ENCODE measurements around the gene TENM4.

TENM4 gene

DNA sequence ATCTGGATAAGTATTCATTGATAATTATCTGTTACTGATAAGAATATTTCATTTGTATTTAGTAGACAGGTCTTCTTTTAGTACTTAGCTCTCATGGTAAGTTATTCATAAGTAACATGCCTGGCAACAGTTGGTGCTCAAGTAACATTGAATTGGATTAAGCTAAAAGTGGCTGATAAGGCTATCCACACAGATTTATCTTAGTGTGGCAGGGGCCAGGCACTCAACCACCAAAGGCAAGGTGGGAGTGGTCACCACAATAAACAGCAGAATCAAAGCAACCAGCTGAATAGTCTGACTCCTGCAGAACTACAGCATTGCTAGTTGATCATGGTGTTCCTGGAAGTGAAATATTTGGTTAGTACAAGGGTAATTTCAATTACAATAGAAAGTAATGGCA is 833.1 kb downstream of the TENM4 start:
- H3K27ac ChIP-seq (ENCODE audit: low read depth, low read length, severe bottlenecking): no peak overlapping the region
- H3K4me1 ChIP-seq (ENCODE audit: control insufficient read depth, insufficient read depth, low read length, poor library complexity, severe bottlenecking): no peaks in the 10 kb centered on the region
- no peak overlapping the region for H3K4me3 ChIP-seq (ENCODE audit: extremely low read depth, insufficient read depth, low read length, poor library complexity, severe bottlenecking)
- H3K36me3 ChIP-seq (ENCODE audit: control insufficient read depth, insufficient read depth, low read length): no peaks in the 10 kb centered on the region
- no peaks in the 10 kb centered on the region for H3K9me3 ChIP-seq (ENCODE audit: control insufficient read depth, low read length)

DNA sequence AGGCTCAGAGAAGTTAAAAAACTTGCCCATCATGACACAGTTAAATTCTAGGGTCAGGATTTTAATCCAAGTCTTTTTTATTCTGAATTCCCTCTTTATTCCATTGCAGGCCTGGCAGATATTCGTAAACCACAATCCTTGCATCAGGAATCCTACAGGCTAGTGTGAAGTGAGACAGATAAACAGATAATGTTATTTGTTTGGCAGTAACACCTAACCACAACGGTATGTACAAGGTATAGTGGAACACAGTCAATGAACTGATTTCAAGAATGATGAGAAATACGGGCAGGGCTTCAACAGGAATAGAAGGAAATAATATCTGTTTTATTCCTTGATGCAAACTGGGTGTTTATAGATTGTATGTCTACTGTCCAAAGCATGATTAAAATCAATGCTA is 834.2 kb downstream of the TENM4 start:
- whole genome bisulfite sequencing, 2 experiments (ENCODE audit: insufficient coverage in 2 of 2): 85 to 94% methylated on average over 2 of the region's 3 CpGs
- no peak overlapping the region for H3K27ac ChIP-seq (ENCODE audit: low read depth, low read length, severe bottlenecking)
- H3K4me1 ChIP-seq (ENCODE audit: control insufficient read depth, insufficient read depth, low read length, poor library complexity, severe bottlenecking): no peaks in the 10 kb centered on the region
- H3K9me3 ChIP-seq (ENCODE audit: control insufficient read depth, low read length): no peaks in the 10 kb centered on the region
- no peak overlapping the region for H3K4me3 ChIP-seq (ENCODE audit: extremely low read depth, insufficient read depth, low read length, poor library complexity, severe bottlenecking)
- no peaks in the 10 kb centered on the region for H3K36me3 ChIP-seq (ENCODE audit: control insufficient read depth, insufficient read depth, low read length)

GRCh38 chr11:78605296-78605695 is 835.5 kb downstream of the TENM4 start:
- Histone ChIP-seq H3K4me1 (ENCODE audit: control insufficient read depth, insufficient read depth, low read length, poor library complexity, severe bottlenecking) (no peaks in the 10 kb centered on the region), H3K27ac (ENCODE audit: low read depth, low read length, severe bottlenecking) (no peak overlapping the region), H3K9me3 (ENCODE audit: control insufficient read depth, low read length) (no peaks in the 10 kb centered on the region), H3K4me3 (ENCODE audit: extremely low read depth, insufficient read depth, low read length, poor library complexity, severe bottlenecking) (no peak overlapping the region), H3K36me3 (ENCODE audit: control insufficient read depth, insufficient read depth, low read length) (no peaks in the 10 kb centered on the region)
- WGBS, 2 experiments (ENCODE audit: insufficient coverage in 2 of 2): 85 to 89% methylated on average over 6 to 7 of the region's 7 CpGs

DNA sequence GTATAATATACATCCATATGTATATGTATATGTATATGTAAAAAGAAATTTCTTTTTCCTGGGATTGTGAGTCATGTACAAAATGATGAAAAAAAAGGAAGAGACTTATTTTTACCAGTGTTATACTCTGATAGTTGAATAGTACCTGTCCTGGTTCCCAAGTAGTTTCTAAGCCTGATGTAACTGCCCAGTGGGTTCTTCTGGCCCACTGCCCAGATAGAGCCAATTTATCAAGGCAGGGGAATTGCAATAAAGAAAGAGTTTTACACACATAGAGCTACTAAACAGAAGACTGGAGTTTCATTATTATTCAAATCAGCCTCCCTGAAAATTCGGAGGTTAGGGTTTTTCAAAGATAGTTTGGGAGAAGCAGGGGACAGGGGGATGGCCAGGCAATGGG is 837.0 kb downstream of the TENM4 start:
- no peak overlapping the region for H3K4me3 ChIP-seq (ENCODE audit: extremely low read depth, insufficient read depth, low read length, poor library complexity, severe bottlenecking)

More for the DNA sequence above, 837.0 kb downstream of the TENM4 start:
- Histone ChIP-seq H3K4me1 (ENCODE audit: control insufficient read depth, insufficient read depth, low read length, poor library complexity, severe bottlenecking) (no peaks in the 10 kb centered on the region), H3K36me3 (ENCODE audit: control insufficient read depth, insufficient read depth, low read length) (no peaks in the 10 kb centered on the region), H3K9me3 (ENCODE audit: control insufficient read depth, low read length) (no peaks in the 10 kb centered on the region), H3K27ac (ENCODE audit: low read depth, low read length, severe bottlenecking) (no peak overlapping the region)
- WGBS, 2 experiments (ENCODE audit: insufficient coverage in 2 of 2): 71 to 80% methylated on average over 1 of the region's 1 CpG
